ENCODE results near the gene LGR6.
A peak's percentile ranks its signal among the peaks of the same experiment; 100 is the strongest.
"Not testable (repeated sequence)": the region's sequence is repeated elsewhere in the genome, so short reads cannot be mapped to it uniquely, and the experiment has no call there.

The LGR6 gene

DNA sequence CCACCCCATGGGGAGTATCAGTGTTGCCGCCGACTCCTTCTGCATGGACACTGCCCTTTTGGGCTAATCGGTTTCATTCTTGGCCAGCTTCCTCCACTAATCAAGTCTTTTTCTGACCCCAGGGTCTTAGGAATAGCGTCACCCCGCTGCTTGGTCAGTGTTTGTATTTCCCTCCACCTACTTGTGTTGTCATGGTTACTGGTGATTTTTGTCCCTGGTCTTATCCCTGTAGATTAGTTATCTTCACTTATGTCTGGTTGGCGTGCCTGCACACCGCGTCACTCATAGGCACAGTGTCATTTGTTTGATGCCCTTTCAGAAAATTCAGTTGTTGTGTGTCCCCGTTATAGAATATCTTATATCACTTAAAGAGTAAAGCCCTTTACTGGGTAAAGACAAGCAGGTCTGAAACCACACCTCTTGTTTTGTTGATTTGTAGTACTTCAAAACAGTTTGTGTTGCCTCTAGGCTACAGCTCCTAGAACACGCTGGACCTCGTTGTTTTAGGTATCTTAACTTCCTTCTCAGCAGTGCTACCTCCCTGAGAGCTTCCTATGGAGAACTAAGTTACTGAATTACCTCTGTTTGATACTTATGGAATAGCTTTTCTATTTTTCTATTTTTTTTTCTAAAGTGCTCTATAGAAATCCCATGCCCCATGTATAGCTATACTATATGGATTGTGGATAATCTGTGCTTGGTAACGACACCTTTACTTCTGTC, 155.8 kb downstream of the LGR6 start:
- H3K36me3 ChIP-seq (ENCODE audit: low read depth): no peaks in the 10 kb centered on the region
- TF ChIP-seq, protein P1, sequence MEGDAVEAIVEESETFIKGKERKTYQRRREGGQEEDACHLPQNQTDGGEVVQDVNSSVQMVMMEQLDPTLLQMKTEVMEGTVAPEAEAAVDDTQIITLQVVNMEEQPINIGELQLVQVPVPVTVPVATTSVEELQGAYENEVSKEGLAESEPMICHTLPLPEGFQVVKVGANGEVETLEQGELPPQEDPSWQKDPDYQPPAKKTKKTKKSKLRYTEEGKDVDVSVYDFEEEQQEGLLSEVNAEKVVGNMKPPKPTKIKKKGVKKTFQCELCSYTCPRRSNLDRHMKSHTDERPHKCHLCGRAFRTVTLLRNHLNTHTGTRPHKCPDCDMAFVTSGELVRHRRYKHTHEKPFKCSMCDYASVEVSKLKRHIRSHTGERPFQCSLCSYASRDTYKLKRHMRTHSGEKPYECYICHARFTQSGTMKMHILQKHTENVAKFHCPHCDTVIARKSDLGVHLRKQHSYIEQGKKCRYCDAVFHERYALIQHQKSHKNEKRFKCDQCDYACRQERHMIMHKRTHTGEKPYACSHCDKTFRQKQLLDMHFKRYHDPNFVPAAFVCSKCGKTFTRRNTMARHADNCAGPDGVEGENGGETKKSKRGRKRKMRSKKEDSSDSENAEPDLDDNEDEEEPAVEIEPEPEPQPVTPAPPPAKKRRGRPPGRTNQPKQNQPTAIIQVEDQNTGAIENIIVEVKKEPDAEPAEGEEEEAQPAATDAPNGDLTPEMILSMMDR (IDR thresholded peaks at IDR 0.05; ENCODE audit: poor library complexity, severe bottlenecking): no peak
- no peaks in the 10 kb centered on the region for H3K9me3 ChIP-seq (ENCODE audit: severe bottlenecking)
- DNase-seq (ENCODE audit: low spot score) (no peak), ATAC-seq (ENCODE audit: low read depth) (no peak)
- H3K4me3 ChIP-seq (ENCODE audit: severe bottlenecking): peak overlapping the region; percentile 66
- peak overlapping the region; percentile 32 for H3K27ac ChIP-seq (ENCODE audit: poor library complexity, severe bottlenecking)
- H3K27me3 ChIP-seq (ENCODE audit: insufficient read depth, poor library complexity, severe bottlenecking): no peaks in the 10 kb centered on the region
- peaks cover 7% of the 10 kb centered on the region for H3K4me1 ChIP-seq (ENCODE audit: insufficient read depth, poor library complexity, severe bottlenecking)

DNA sequence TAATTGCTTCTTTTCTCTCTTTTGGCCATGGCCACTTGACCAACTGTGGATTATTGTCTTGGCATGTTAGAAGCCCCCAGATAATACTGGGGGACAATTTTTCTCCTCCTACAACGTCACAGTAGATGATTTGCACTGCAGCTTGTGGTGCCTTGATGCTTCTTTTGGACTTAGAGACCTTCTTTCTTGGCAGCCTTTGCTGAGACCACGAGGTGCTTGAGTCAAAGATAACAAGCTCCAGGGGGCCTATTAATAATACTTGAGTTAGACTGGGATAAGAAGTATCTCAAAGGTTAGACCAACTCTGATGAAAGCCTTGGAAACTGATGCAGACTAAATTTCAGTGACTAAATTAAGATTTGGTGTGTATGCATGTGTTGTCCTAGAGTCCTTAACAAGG, 158.1 kb downstream of the LGR6 start:
- TF ChIP-seq, protein P1 (IDR thresholded peaks at IDR 0.05; ENCODE audit: poor library complexity, severe bottlenecking): no peak
- DNase-seq (ENCODE audit: low spot score): no peak
- Histone ChIP-seq H3K4me1 (ENCODE audit: insufficient read depth, poor library complexity, severe bottlenecking) (peaks cover 7% of the 10 kb centered on the region), H3K9me3 (ENCODE audit: severe bottlenecking) (no peaks in the 10 kb centered on the region), H3K36me3 (ENCODE audit: low read depth) (no peaks in the 10 kb centered on the region), H3K27ac (ENCODE audit: poor library complexity, severe bottlenecking) (no peak overlapping the region), H3K27me3 (ENCODE audit: insufficient read depth, poor library complexity, severe bottlenecking) (no peaks in the 10 kb centered on the region), H3K4me3 (ENCODE audit: severe bottlenecking) (no peak overlapping the region)
- ATAC-seq (ENCODE audit: low read depth): no peak

DNA sequence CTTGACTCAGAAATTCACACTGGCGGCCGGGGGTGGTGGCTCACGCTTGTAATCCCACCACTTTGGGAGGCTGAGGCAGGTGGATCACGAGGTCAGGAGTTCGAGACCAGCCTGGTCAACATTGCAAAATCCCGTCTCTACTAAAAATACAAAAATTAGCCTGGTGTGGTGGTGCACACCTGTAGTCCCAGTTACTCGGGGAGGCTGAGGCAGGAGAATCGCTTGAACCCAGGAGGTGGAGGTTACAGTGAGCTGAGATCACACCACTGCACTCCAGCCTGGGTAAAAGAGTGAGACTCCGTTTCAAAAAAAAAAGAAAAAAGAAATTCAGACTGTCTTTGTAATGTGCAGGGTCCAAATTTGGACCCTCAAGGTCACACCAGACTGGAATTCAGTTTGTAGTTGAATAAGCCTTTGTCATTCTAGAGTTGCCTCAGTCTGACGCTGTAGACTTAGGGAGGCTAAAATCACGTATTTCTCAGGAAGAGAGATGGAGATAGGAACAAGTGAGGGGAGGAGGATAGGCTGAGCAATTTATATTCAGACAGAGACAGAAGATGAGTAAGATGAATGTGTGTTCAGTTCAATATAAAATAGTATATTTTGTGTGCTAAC, 159.1 kb downstream of the LGR6 start:
- H3K4me1 ChIP-seq (ENCODE audit: insufficient read depth, poor library complexity, severe bottlenecking); H3K36me3 ChIP-seq (ENCODE audit: low read depth); H3K9me3 ChIP-seq (ENCODE audit: severe bottlenecking); DNase-seq (ENCODE audit: low spot score); H3K27me3 ChIP-seq (ENCODE audit: insufficient read depth, poor library complexity, severe bottlenecking); ATAC-seq (ENCODE audit: low read depth); H3K27ac ChIP-seq (ENCODE audit: poor library complexity, severe bottlenecking); H3K4me3 ChIP-seq (ENCODE audit: severe bottlenecking): not testable (repeated sequence)

DNA sequence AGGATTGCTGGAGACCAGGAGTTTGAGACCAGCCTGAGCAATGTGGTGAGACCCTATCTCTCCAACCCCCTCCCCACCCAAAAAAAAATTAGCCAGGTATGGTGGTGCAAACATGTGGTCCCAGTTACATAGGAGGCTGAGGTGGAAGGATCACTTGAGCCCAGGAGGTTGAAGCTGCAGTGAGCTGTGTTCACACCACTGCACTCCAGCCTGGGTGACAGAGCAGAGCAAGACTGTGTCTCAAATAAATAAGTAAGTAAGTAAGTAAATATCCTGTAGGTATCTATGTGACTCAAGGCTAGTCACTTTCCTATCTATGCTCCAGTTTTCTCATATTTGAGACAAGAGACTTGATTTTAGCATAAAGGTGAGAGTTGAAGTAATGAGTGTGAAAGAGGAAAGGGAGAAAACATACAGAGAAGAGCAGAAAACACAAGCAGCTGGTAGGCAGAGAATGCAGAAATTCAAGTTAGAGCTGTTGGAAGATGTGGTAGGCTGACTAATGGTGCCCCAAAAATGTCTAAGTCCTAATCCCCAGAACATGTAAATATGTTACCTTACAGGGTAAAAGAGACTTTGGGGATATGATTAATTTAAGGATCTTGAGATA, 162.4 kb downstream of the LGR6 start:
- no peaks in the 10 kb centered on the region for H3K36me3 ChIP-seq (ENCODE audit: low read depth)
- no peak for DNase-seq (ENCODE audit: low spot score)
- H3K4me3 ChIP-seq (ENCODE audit: severe bottlenecking): no peak overlapping the region
- H3K9me3 ChIP-seq (ENCODE audit: severe bottlenecking): no peaks in the 10 kb centered on the region
- no peak for ATAC-seq (ENCODE audit: low read depth)
- H3K4me1 ChIP-seq (ENCODE audit: insufficient read depth, poor library complexity, severe bottlenecking): no peaks in the 10 kb centered on the region
- H3K27ac ChIP-seq (ENCODE audit: poor library complexity, severe bottlenecking): no peak overlapping the region
- TF ChIP-seq, protein P1 (IDR thresholded peaks at IDR 0.05; ENCODE audit: poor library complexity, severe bottlenecking): no peak
- no peaks in the 10 kb centered on the region for H3K27me3 ChIP-seq (ENCODE audit: insufficient read depth, poor library complexity, severe bottlenecking)

DNA sequence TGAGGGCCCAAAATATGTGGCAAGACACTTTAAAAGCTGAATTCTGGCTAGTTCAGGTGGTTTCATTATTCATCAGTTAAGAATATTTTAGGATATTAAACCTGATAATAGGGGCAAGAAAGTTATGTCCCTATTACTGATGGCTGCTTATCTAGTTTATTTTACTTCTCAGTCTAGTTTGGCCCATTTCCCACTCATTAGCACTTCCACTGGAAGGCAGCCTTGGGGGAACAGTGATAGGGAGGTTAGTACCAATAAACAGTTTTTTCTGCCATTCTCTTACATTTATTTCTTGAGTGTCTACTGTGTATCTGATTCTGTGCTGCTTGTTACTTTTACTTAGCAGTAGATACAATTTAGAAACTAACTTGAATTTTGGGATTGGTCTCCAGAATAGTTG, 163.9 kb downstream of the LGR6 start:
- ATAC-seq (ENCODE audit: low read depth) (no peak), DNase-seq (ENCODE audit: low spot score) (no peak)
- H3K4me1 ChIP-seq (ENCODE audit: insufficient read depth, poor library complexity, severe bottlenecking): no peaks in the 10 kb centered on the region
- H3K4me3 ChIP-seq (ENCODE audit: severe bottlenecking): no peak overlapping the region
- no peaks in the 10 kb centered on the region for H3K36me3 ChIP-seq (ENCODE audit: low read depth)
- no peak overlapping the region for H3K27ac ChIP-seq (ENCODE audit: poor library complexity, severe bottlenecking)
- H3K27me3 ChIP-seq (ENCODE audit: insufficient read depth, poor library complexity, severe bottlenecking): no peaks in the 10 kb centered on the region
- no peaks in the 10 kb centered on the region for H3K9me3 ChIP-seq (ENCODE audit: severe bottlenecking)
- TF ChIP-seq, protein P1 (IDR thresholded peaks at IDR 0.05; ENCODE audit: poor library complexity, severe bottlenecking): no peak

Data from RWPE2 (cell line).